OCI-LY3 (cell line): Measurements from ENCODE around the gene FMO5.

Experiments used
- EZH2phosphoT487 ChIP-seq: fragments of 200-600 bp; shearing (Covaris generic); IDR thresholded peaks from 2 replicates; pipeline ENCODE4 v1.6.1; 2018; ENCODE audit warnings: antibody characterized with exemption, mixed run types, low read depth
- TF ChIP-seq, protein P1 (sequence below): fragments of 200-600, 300-600 bp; sonication (generic); IDR thresholded peaks from 2 replicates; pipeline ENCODE4 v1.5.1; 2014; ENCODE audit warnings: antibody characterized with exemption, low read length, low read depth

DNA sequence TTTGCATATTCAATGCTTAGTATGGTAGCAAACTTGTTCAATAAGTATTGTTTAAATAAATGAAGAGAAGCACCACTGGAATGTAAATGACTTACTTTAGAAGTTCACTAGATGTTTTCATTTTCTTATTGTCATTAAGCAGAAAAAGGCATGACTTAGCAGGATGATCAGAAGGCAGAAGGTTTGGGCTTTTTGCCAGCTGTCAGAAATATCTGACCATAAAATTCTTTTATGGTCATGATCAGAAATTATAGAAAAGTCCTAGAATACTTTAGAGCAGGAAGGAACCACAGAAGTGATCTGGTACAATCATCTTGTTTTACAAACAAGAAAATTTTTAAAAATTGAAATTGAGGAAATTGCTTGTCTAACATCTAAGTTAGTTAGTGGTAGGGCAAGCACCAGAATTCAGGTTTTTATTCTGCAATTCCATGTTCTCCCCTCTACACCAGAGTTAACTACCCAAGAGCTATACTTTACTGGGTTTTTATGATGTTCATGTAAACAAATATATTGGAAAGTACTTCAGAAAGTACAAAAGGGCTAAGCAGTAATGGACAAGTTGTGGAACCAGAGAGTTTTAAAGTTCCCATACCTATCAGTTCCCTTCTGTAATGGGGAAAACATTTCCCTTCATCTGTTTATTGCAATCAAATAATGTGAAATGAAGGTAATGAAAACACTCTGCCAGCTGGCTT lies 10.1 kb downstream of the FMO5 start:
- TF ChIP-seq, protein P1, sequence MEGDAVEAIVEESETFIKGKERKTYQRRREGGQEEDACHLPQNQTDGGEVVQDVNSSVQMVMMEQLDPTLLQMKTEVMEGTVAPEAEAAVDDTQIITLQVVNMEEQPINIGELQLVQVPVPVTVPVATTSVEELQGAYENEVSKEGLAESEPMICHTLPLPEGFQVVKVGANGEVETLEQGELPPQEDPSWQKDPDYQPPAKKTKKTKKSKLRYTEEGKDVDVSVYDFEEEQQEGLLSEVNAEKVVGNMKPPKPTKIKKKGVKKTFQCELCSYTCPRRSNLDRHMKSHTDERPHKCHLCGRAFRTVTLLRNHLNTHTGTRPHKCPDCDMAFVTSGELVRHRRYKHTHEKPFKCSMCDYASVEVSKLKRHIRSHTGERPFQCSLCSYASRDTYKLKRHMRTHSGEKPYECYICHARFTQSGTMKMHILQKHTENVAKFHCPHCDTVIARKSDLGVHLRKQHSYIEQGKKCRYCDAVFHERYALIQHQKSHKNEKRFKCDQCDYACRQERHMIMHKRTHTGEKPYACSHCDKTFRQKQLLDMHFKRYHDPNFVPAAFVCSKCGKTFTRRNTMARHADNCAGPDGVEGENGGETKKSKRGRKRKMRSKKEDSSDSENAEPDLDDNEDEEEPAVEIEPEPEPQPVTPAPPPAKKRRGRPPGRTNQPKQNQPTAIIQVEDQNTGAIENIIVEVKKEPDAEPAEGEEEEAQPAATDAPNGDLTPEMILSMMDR: no peak
- TF ChIP-seq EZH2phosphoT487: no peak
